ENCODE results near the gene MYO16. TPM values are rescaled to one million over a fixed set of nuclear protein-coding genes. Genes with fewer than 3 reads are reported as not detected.
A peak's percentile ranks its signal among the peaks of the same experiment; 100 is the strongest.

The MYO16 gene
- total and polyA plus RNA-seq, 3 donors from 2014 or later: 3.1 to 4.0 (median 3.4) TPM

- no peak overlapping the region for H3K4me3 ChIP-seq
- TF ChIP-seq POLR2A (IDR thresholded peaks at IDR 0.05) (no peak), CTCF (IDR thresholded peaks at IDR 0.05) (no peak)
- H3K9me3 ChIP-seq: no peaks in the 10 kb centered on the region
- WGBS, 2 donors: 45 to 46% methylated on average over 13 of the region's 13 CpGs
- H3K4me1 ChIP-seq: no peaks in the 10 kb centered on the region
- DNase-seq: no peak
- intact Hi-C loops (cut with DNase I; ENCODE audit: low total_unique reads): no loop called here
- H3K27ac ChIP-seq: no peak overlapping the region
- no peaks in the 10 kb centered on the region for H3K27me3 ChIP-seq
- no peaks in the 10 kb centered on the region for H3K36me3 ChIP-seq (ENCODE audit: low read depth, missing control alignments)
Observed at GRCh38 chr13:108595436-108596274, 33.8 kb upstream of the MYO16 start.

- TF ChIP-seq CTCF (IDR thresholded peaks at IDR 0.05) (no peak), POLR2A (IDR thresholded peaks at IDR 0.05) (no peak)
- intact Hi-C loops (cut with DNase I; ENCODE audit: low total_unique reads): no loop called here
- Histone ChIP-seq H3K9me3 (no peaks in the 10 kb centered on the region), H3K27me3 (no peaks in the 10 kb centered on the region), H3K4me1 (no peaks in the 10 kb centered on the region), H3K27ac (no peak overlapping the region), H3K4me3 (no peak overlapping the region), H3K36me3 (ENCODE audit: low read depth, missing control alignments) (no peaks in the 10 kb centered on the region)
- WGBS, 2 donors: 86 to 90% methylated on average over 5 of the region's 5 CpGs
- DNase-seq: no peak
Observed at GRCh38 chr13:108597943-108598342, 31.5 kb upstream of the MYO16 start.

- intact Hi-C loops (cut with DNase I; ENCODE audit: low total_unique reads): loop anchor here (5.0 kb wide), 1 partner anchor 214 kb away; no protein-coding TSS in a partner anchor
- 87% methylated on average over 2 of the region's 2 CpGs for WGBS, 2 donors
- TF ChIP-seq POLR2A (IDR thresholded peaks at IDR 0.05) (no peak), CTCF (IDR thresholded peaks at IDR 0.05) (no peak)
- no peak for DNase-seq
- no peaks in the 10 kb centered on the region for H3K9me3 ChIP-seq
- no peaks in the 10 kb centered on the region for H3K27me3 ChIP-seq
- H3K4me1 ChIP-seq: no peaks in the 10 kb centered on the region
- no peak overlapping the region for H3K27ac ChIP-seq
- H3K4me3 ChIP-seq: no peak overlapping the region
- H3K36me3 ChIP-seq (ENCODE audit: low read depth, missing control alignments): no peaks in the 10 kb centered on the region
Observed at GRCh38 chr13:108606424-108606823, 23.0 kb upstream of the MYO16 start.

GRCh38 chr13:108609353-108609752 is 20.1 kb upstream of the MYO16 start:
- no peaks in the 10 kb centered on the region for H3K36me3 ChIP-seq (ENCODE audit: low read depth, missing control alignments)
- no peak overlapping the region for H3K4me3 ChIP-seq
- intact Hi-C loops (cut with DNase I; ENCODE audit: low total_unique reads): loop anchor here (5.0 kb wide), 1 partner anchor 217 kb away; no protein-coding TSS in a partner anchor
- 79 to 86% methylated on average over 7 of the region's 7 CpGs for WGBS, 2 donors
- H3K9me3 ChIP-seq: no peaks in the 10 kb centered on the region
- TF ChIP-seq CTCF (IDR thresholded peaks at IDR 0.05): peak; percentile 14 to 25 (median 21)
- TF ChIP-seq POLR2A (IDR thresholded peaks at IDR 0.05): no peak
- H3K27ac ChIP-seq: no peak overlapping the region
- no peaks in the 10 kb centered on the region for H3K27me3 ChIP-seq
- no peaks in the 10 kb centered on the region for H3K4me1 ChIP-seq
- DNase-seq: peak; percentile 23
